PFSK-1 (cell line): Measurements from ENCODE around the gene MAGOH.

Experiments
- FOXP2 ChIP-seq: optimal IDR thresholded peaks from 2 replicates; pipeline ENCODE3; 2011; ENCODE audit warnings: borderline replicate concordance, control low read depth, inconsistent platforms; ENCODE audit not compliant: insufficient read depth; ENCODE audit errors: extremely low read length, extremely low read depth
- POLR2AphosphoS5 ChIP-seq: IDR thresholded peaks from 2 replicates; pipeline ENCODE4 v1.6.1; 2012; ENCODE audit warnings: low read depth, mild to moderate bottlenecking, control low read depth, low read length, moderate library complexity
- REST ChIP-seq, 2 experiments: IDR thresholded peaks; 2 replicates each; pipeline versions ENCODE4 v1.6.1 to v1.8.0; 2011 to 2012; ENCODE audit warnings: low read depth in 2 of 2, low read length in 2 of 2, control low read depth in 1 of 2, inconsistent platforms in 1 of 2, mild to moderate bottlenecking in 1 of 2, moderate library complexity in 1 of 2; ENCODE audit not compliant: insufficient read depth in 1 of 2
- SIN3A ChIP-seq: IDR thresholded peaks from 2 replicates; pipeline ENCODE4 v1.6.1; 2012; ENCODE audit warnings: mild to moderate bottlenecking, low read length, moderate library complexity, borderline replicate concordance; ENCODE audit not compliant: insufficient read depth
- TAF1 ChIP-seq: IDR thresholded peaks from 2 replicates; pipeline ENCODE4 v1.6.1; 2012; ENCODE audit warnings: low read length, control low read depth, borderline replicate concordance; ENCODE audit not compliant: insufficient read depth

- TF ChIP-seq TAF1 (no peak), FOXP2 (no peak), SIN3A (no peak), POLR2AphosphoS5 (no peak), REST (IDR thresholded peaks at IDR 0.05; ENCODE audit: insufficient read depth in 1 of 2, low read depth in 2 of 2, low read length in 2 of 2) (no peak)
Measured at GRCh38 chr1:53249706-53250105, 11.4 kb upstream of the MAGOH start.
